ENCODE results near the gene TMCC1.

The TMCC1 gene

GRCh38 chr3:129783470-129783869, 110.0 kb downstream of the TMCC1 start:
- DNase-seq (ENCODE audit: low read depth), result no peak
- no peak for TF ChIP-seq CTCF (IDR thresholded peaks at IDR 0.05; ENCODE audit: control insufficient read depth, extremely low read depth, insufficient read depth)
- H3K4me3 ChIP-seq (ENCODE audit: low read depth, low read length), result no peak overlapping the region

GRCh38 chr3:129778871-129779270, 114.6 kb downstream of the TMCC1 start:
- no peak for DNase-seq (ENCODE audit: low read depth)
- no peak for TF ChIP-seq CTCF (IDR thresholded peaks at IDR 0.05; ENCODE audit: control insufficient read depth, extremely low read depth, insufficient read depth)
- H3K4me3 ChIP-seq (ENCODE audit: low read depth, low read length), result no peak overlapping the region

GRCh38 chr3:129777806-129778205, 115.7 kb downstream of the TMCC1 start:
- TF ChIP-seq CTCF (IDR thresholded peaks at IDR 0.05; ENCODE audit: control insufficient read depth, extremely low read depth, insufficient read depth), result no peak
- no peak for DNase-seq (ENCODE audit: low read depth)
- no peak overlapping the region for H3K4me3 ChIP-seq (ENCODE audit: low read depth, low read length)

GRCh38 chr3:129775870-129776269, 117.6 kb downstream of the TMCC1 start:
- no peak for TF ChIP-seq CTCF (IDR thresholded peaks at IDR 0.05; ENCODE audit: control insufficient read depth, extremely low read depth, insufficient read depth)
- no peak for DNase-seq (ENCODE audit: low read depth)
- no peak overlapping the region for H3K4me3 ChIP-seq (ENCODE audit: low read depth, low read length)

GRCh38 chr3:129773691-129774663, 119.5 kb downstream of the TMCC1 start:
- no peak for DNase-seq (ENCODE audit: low read depth)
- no peak for TF ChIP-seq CTCF (IDR thresholded peaks at IDR 0.05; ENCODE audit: control insufficient read depth, extremely low read depth, insufficient read depth)
- no peak overlapping the region for H3K4me3 ChIP-seq (ENCODE audit: low read depth, low read length)

- no peak for TF ChIP-seq CTCF (IDR thresholded peaks at IDR 0.05; ENCODE audit: control insufficient read depth, extremely low read depth, insufficient read depth)
- no peak overlapping the region for H3K4me3 ChIP-seq (ENCODE audit: low read depth, low read length)
- no peak for DNase-seq (ENCODE audit: low read depth)
Measured at GRCh38 chr3:129770604-129771003, 122.9 kb downstream of the TMCC1 start.

All from LNCaP clone FGC (cell line).